ENCODE measurements around the gene RFK. TPM values are rescaled to one million over a fixed set of nuclear protein-coding genes. Genes with fewer than 3 reads are reported as not detected.
"Not testable (repeated sequence)": the region's sequence is repeated elsewhere in the genome, so short reads cannot be mapped to it uniquely, and the experiment has no call there.

RFK gene
- total RNA-seq, 2 donors from 2014 or later = 16.5 to 17.4 TPM

GRCh38 chr9:76366275-76366674 lies 28.0 kb downstream of the RFK start:
- no peak for DNase-seq
- no peak overlapping the region for H3K27ac ChIP-seq (ENCODE audit: low read depth, low read length)
- H3K4me1 ChIP-seq (ENCODE audit: control insufficient read depth, insufficient read depth, low read length) = peaks cover 12% of the 10 kb centered on the region
- H3K9me3 ChIP-seq (ENCODE audit: control insufficient read depth, low read length) = no peaks in the 10 kb centered on the region
- Mint-ChIP-seq H3K9me3 (no peaks in the 10 kb centered on the region), H3K4me3 (no peak overlapping the region), H3K27me3 (ENCODE audit: insufficient read depth) (no peaks in the 10 kb centered on the region), H3K36me3 (ENCODE audit: low read depth) (no peaks in the 10 kb centered on the region), H3K4me1 (peaks cover 27% of the 10 kb centered on the region), H3K27ac (no peak overlapping the region)
- no peak overlapping the region for H3K4me3 ChIP-seq (ENCODE audit: low read length)
- H3K36me3 ChIP-seq (ENCODE audit: control insufficient read depth, insufficient read depth, low read length) = no peaks in the 10 kb centered on the region
- 84 to 100% methylated on average over 1 to 4 of the region's 4 CpGs for WGBS, 2 experiments (ENCODE audit: insufficient coverage in 1 of 2, insufficient read length in 1 of 2)
- TF ChIP-seq, protein P1, sequence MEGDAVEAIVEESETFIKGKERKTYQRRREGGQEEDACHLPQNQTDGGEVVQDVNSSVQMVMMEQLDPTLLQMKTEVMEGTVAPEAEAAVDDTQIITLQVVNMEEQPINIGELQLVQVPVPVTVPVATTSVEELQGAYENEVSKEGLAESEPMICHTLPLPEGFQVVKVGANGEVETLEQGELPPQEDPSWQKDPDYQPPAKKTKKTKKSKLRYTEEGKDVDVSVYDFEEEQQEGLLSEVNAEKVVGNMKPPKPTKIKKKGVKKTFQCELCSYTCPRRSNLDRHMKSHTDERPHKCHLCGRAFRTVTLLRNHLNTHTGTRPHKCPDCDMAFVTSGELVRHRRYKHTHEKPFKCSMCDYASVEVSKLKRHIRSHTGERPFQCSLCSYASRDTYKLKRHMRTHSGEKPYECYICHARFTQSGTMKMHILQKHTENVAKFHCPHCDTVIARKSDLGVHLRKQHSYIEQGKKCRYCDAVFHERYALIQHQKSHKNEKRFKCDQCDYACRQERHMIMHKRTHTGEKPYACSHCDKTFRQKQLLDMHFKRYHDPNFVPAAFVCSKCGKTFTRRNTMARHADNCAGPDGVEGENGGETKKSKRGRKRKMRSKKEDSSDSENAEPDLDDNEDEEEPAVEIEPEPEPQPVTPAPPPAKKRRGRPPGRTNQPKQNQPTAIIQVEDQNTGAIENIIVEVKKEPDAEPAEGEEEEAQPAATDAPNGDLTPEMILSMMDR (conservative IDR thresholded peaks at IDR 0.05) = no peak
- H3K27me3 ChIP-seq (ENCODE audit: control insufficient read depth, insufficient read depth, low read length, poor library complexity, severe bottlenecking) = no peaks in the 10 kb centered on the region
- no peak overlapping the region for H3K9ac ChIP-seq (ENCODE audit: extremely low read depth, low read length, poor library complexity, severe bottlenecking)

DNA sequence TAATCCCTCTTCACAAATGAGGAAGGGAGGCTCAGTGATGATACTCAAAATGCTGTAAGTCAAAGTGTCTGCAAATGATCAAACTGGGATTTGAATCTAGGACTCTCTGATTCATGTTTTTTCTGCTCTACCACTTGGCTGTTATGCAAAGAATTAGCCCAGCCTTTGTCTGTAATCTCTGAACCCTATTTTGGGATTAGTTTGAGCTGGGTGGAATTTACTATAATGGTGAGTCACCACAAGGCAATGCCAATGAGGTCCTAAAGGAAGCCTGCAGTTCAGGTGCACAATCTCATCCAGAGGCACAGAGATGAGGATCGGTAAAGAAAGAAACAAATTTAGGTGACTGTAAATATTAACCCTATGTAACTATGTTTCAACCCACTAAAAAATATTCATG lies 29.2 kb downstream of the RFK start:
- Histone ChIP-seq H3K4me1 (ENCODE audit: control insufficient read depth, insufficient read depth, low read length) (peaks cover 7% of the 10 kb centered on the region), H3K9me3 (ENCODE audit: control insufficient read depth, low read length) (no peaks in the 10 kb centered on the region), H3K4me3 (ENCODE audit: low read length) (peak overlapping the region; percentile 38), H3K9ac (ENCODE audit: extremely low read depth, low read length, poor library complexity, severe bottlenecking) (no peak overlapping the region), H3K36me3 (ENCODE audit: control insufficient read depth, insufficient read depth, low read length) (no peaks in the 10 kb centered on the region), H3K27ac (ENCODE audit: low read depth, low read length) (no peak overlapping the region), H3K27me3 (ENCODE audit: control insufficient read depth, insufficient read depth, low read length, poor library complexity, severe bottlenecking) (no peaks in the 10 kb centered on the region)
- no peaks in the 10 kb centered on the region for H3K27me3 Mint-ChIP-seq (ENCODE audit: insufficient read depth)
- peak overlapping the region; percentile 83 for H3K27ac Mint-ChIP-seq
- TF ChIP-seq, protein P1 (conservative IDR thresholded peaks at IDR 0.05) = no peak
- WGBS, 2 experiments (ENCODE audit: insufficient coverage in 1 of 2, insufficient read length in 1 of 2) = no CpG with 5 or more reads among the region's 1 CpG
- H3K4me1 Mint-ChIP-seq = peaks cover 21% of the 10 kb centered on the region
- no peaks in the 10 kb centered on the region for H3K9me3 Mint-ChIP-seq
- no peaks in the 10 kb centered on the region for H3K36me3 Mint-ChIP-seq (ENCODE audit: low read depth)
- no peak for DNase-seq
- no peak overlapping the region for H3K4me3 Mint-ChIP-seq

DNA sequence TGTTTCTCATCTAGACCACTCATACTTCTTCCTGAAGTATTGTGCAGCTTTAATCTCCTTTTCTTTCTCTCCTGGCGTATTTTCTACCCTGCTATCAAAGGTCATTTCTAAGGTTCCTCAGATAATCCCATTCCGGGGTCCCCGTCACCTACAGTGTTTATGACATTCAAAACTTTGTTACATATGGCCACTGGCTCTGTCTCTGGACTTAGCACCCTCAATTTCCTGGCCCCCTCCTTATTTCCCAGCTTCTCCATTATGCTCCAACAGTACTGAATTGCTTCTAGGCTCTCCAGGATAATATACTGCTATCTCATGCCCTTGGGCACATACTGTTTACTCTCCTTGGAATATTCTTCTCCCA lies 31.2 kb downstream of the RFK start:
- DNase-seq = no peak
- H3K4me1 ChIP-seq (ENCODE audit: control insufficient read depth, insufficient read depth, low read length) = no peaks in the 10 kb centered on the region
- H3K9me3 ChIP-seq (ENCODE audit: control insufficient read depth, low read length) = no peaks in the 10 kb centered on the region
- Mint-ChIP-seq H3K4me3 (no peak overlapping the region), H3K36me3 (ENCODE audit: low read depth) (no peaks in the 10 kb centered on the region), H3K27me3 (ENCODE audit: insufficient read depth) (no peaks in the 10 kb centered on the region), H3K4me1 (peaks cover 26% of the 10 kb centered on the region), H3K27ac (no peak overlapping the region), H3K9me3 (no peaks in the 10 kb centered on the region)
- no peaks in the 10 kb centered on the region for H3K36me3 ChIP-seq (ENCODE audit: control insufficient read depth, insufficient read depth, low read length)
- H3K27me3 ChIP-seq (ENCODE audit: control insufficient read depth, insufficient read depth, low read length, poor library complexity, severe bottlenecking) = no peaks in the 10 kb centered on the region
- no peak overlapping the region for H3K9ac ChIP-seq (ENCODE audit: extremely low read depth, low read length, poor library complexity, severe bottlenecking)
- 92 to 100% methylated on average over 3 of the region's 3 CpGs for WGBS, 2 experiments (ENCODE audit: insufficient coverage in 1 of 2, insufficient read length in 1 of 2)
- TF ChIP-seq, protein P1 (conservative IDR thresholded peaks at IDR 0.05) = no peak
- no peak overlapping the region for H3K27ac ChIP-seq (ENCODE audit: low read depth, low read length)
- no peak overlapping the region for H3K4me3 ChIP-seq (ENCODE audit: low read length)

- not testable (repeated sequence) for H3K4me3 Mint-ChIP-seq; DNase-seq; H3K36me3 Mint-ChIP-seq (ENCODE audit: low read depth); H3K4me3 ChIP-seq (ENCODE audit: low read length); H3K36me3 ChIP-seq (ENCODE audit: control insufficient read depth, insufficient read depth, low read length); H3K4me1 ChIP-seq (ENCODE audit: control insufficient read depth, insufficient read depth, low read length); H3K27ac Mint-ChIP-seq; H3K9ac ChIP-seq (ENCODE audit: extremely low read depth, low read length, poor library complexity, severe bottlenecking); H3K27ac ChIP-seq (ENCODE audit: low read depth, low read length); H3K27me3 ChIP-seq (ENCODE audit: control insufficient read depth, insufficient read depth, low read length, poor library complexity, severe bottlenecking); H3K9me3 ChIP-seq (ENCODE audit: control insufficient read depth, low read length); H3K27me3 Mint-ChIP-seq (ENCODE audit: insufficient read depth); H3K9me3 Mint-ChIP-seq
- 94 to 96% methylated on average over 8 to 16 of the region's 16 CpGs for WGBS, 2 experiments (ENCODE audit: insufficient coverage in 1 of 2, insufficient read length in 1 of 2)
- peaks cover 26% of the 10 kb centered on the region for H3K4me1 Mint-ChIP-seq
Observed at GRCh38 chr9:76362332-76363031, 31.7 kb downstream of the RFK start.

Data from endodermal cell (in vitro differentiated cells).